ENCODE results near the gene THOC6.

GRCh38 chr16:3065742-3066439 is 42.1 kb downstream of the THOC6 start:
- no peak for TF ChIP-seq YY1 (IDR thresholded peaks at IDR 0.05; ENCODE audit: insufficient read depth, insufficient read length)
- no peak for TF ChIP-seq ZNF274 (IDR thresholded peaks at IDR 0.05; ENCODE audit: low read depth, low read length)

All from NT2/D1 (cell line).